Adrenal gland (tissue), 12 donors: Measurements from ENCODE around the gene CA10. TPM values are rescaled to one million over a fixed set of nuclear protein-coding genes. Genes with fewer than 3 reads are reported as not detected.

Experiments
- DNase-seq, 7 donors: peaks; one replicate each; pipeline ENCODE4 v3.0.0-alpha.2; 2019 to 2020
- H3K27ac ChIP-seq, 5 donors: fragments of 200-600 bp; sonication (generic) in 4 of 5; 1 replicate in 3 of 5; 2 replicates in 2 of 5; pipeline versions ENCODE4 v1.5.1 to v1.8.0; 2016 to 2020; ENCODE audit warnings: mild to moderate bottlenecking in 1 of 5
- H3K27me3 ChIP-seq: fragments of 200-600 bp; 2 replicates; pipeline ENCODE4 v1.8.0; 2021
- H3K36me3 ChIP-seq, 2 donors: fragments of 200-600 bp; replicated peaks in 1 of 2; 1 replicate in 1 of 2; 2 replicates in 1 of 2; pipeline versions ENCODE4 v1.5.1 to v1.8.0; 2018 to 2022
- H3K4me1 ChIP-seq, 2 donors: fragments of 200-600 bp; replicated peaks in 1 of 2; 1 replicate in 1 of 2; 2 replicates in 1 of 2; pipeline versions ENCODE4 v1.5.1 to v1.8.0; 2018 to 2021
- H3K4me3 ChIP-seq, 4 donors: fragments of 200-600 bp; sonication (generic) in 3 of 4; one replicate each; pipeline ENCODE4 v1.5.1; 2016 to 2018
- H3K9me3 ChIP-seq, 3 donors: fragments of 200-600 bp; sonication (generic) in 1 of 3; replicated peaks in 1 of 3; 1 replicate in 2 of 3; 2 replicates in 1 of 3; pipeline versions ENCODE4 v1.5.1 to v1.8.0; 2016 to 2021
- CTCF ChIP-seq, 6 experiments: fragments of 450-650 bp in 4 of 6; fragments of 200-600 bp in 2 of 6; sonication (generic) in 1 of 6; IDR thresholded peaks; 1 replicate in 5 of 6; 2 replicates in 1 of 6; pipeline versions ENCODE4 v1.5.1 to v1.8.0; 2016 to 2021; ENCODE audit warnings: antibody characterized with exemption in 6 of 6, mild to moderate bottlenecking in 2 of 6, moderate library complexity in 1 of 6
- POLR2A ChIP-seq, 2 donors: fragments of 450-650 bp; IDR thresholded peaks; one replicate each; pipeline ENCODE4 v1.6.1; 2017; ENCODE audit warnings: antibody characterized with exemption in 2 of 2, mild to moderate bottlenecking in 2 of 2, moderate library complexity in 1 of 2
- WGBS, 4 donors: extraction: QIAGEN DNeasy Blood & Tissue Kit in 2 of 4; methylation state at CpG; one replicate each; pipeline versions ENCODE4 v1.1.5 to v1.1.7; 2013 to 2017; 5-methylcytosine and 5-hydroxymethylcytosine counted together
- intact Hi-C, 2 donors: fragments of 100-400 bp; cut with DNase I; formaldehyde crosslinking; loops; one replicate each; pipeline versions ENCODE4 v1.14.1 to v1.15.0; 2022 to 2023
- polyA plus RNA-seq, 3 donors: library from polyadenylated mRNA; stranded (reverse); fragments of 200-250 nt in 2 of 3; fragments of 350-450 nt in 1 of 3; fragmentation: Illumina TruSeq in 1 of 3; extraction: RNeasy Lipid Tissue Mini Kit (QIAGEN cat#74804) in 1 of 3; gene quantifications; one replicate each; pipeline ENCODE4 v1.2.3, GENCODE V29; 2013 to 2014
- total RNA-seq, 9 donors: library from RNA; depleted of rRNA in 4 of 9; stranded (reverse); fragments of >200 nt in 4 of 9; fragments of 120-200 nt in 1 of 9; fragmentation: NEBNext Ultra II Directional in 1 of 9; extraction: Animal tissue kit (Norgen Biotek cat#: 25700) in 1 of 9; gene quantifications; one replicate each; pipeline versions ENCODE4 v1.1.0 to v1.2.4, GENCODE V29; 2013 to 2023
- donor health status: healthy with polysubstance abuse.
- donor health status: Bipolar disorder and iron deficiency.
- donor health status: DM: yes; HTN: yes; CAD: no.
- donor health status: DM: no; HTN: no; CAD: no.
- donor health status: DM: no; HTN: no; CAD: no.
- donor health status: DM: yes; HTN: yes; CAD: no.

Gene CA10
- total and polyA plus RNA-seq, 12 donors, result 0.27 to 3.1 (median 2.5) TPM; not detected in 5

GRCh38 chr17:51613255-51613654 is 545.3 kb downstream of the CA10 start:
- intact Hi-C loops, result no loop called here
- TF ChIP-seq CTCF (IDR thresholded peaks at IDR 0.05) (no peak), POLR2A (IDR thresholded peaks at IDR 0.05) (no peak)
- Histone ChIP-seq H3K27me3 (no peaks in the 10 kb centered on the region), H3K4me3 (no peak overlapping the region), H3K27ac (no peak overlapping the region), H3K36me3 (no peaks in the 10 kb centered on the region), H3K4me1 (no peaks in the 10 kb centered on the region), H3K9me3 (no peaks in the 10 kb centered on the region)
- 61 to 82% (median 76%) methylated on average over 1 of the region's 1 CpG for WGBS, 4 donors
- no peak for DNase-seq

GRCh38 chr17:51612692-51613091 is 545.8 kb downstream of the CA10 start:
- Histone ChIP-seq H3K36me3 (no peaks in the 10 kb centered on the region), H3K4me3 (no peak overlapping the region), H3K9me3 (no peaks in the 10 kb centered on the region), H3K27me3 (no peaks in the 10 kb centered on the region), H3K27ac (no peak overlapping the region), H3K4me1 (no peaks in the 10 kb centered on the region)
- WGBS, 4 donors, result 81 to 92% (median 88%) methylated on average over 3 of the region's 3 CpGs
- no peak for TF ChIP-seq CTCF (IDR thresholded peaks at IDR 0.05)
- TF ChIP-seq POLR2A (IDR thresholded peaks at IDR 0.05), result no peak
- intact Hi-C loops, result no loop called here
- DNase-seq, result no peak

- no peak overlapping the region for H3K27ac ChIP-seq
- H3K9me3 ChIP-seq, result no peaks in the 10 kb centered on the region
- no peak for TF ChIP-seq CTCF (IDR thresholded peaks at IDR 0.05)
- TF ChIP-seq POLR2A (IDR thresholded peaks at IDR 0.05), result no peak
- H3K27me3 ChIP-seq, result no peaks in the 10 kb centered on the region
- intact Hi-C loops, result no loop called here
- no peaks in the 10 kb centered on the region for H3K4me1 ChIP-seq
- no peaks in the 10 kb centered on the region for H3K36me3 ChIP-seq
- no peak overlapping the region for H3K4me3 ChIP-seq
- WGBS, 4 donors, result 66 to 92% (median 75%) methylated on average over 6 of the region's 6 CpGs
- DNase-seq, result no peak
These were observed 546.9 kb downstream of the CA10 start for GRCh38 chr17:51611585-51611984.

- DNase-seq, result no peak
- H3K27me3 ChIP-seq, result no peaks in the 10 kb centered on the region
- H3K9me3 ChIP-seq, result no peaks in the 10 kb centered on the region
- H3K4me1 ChIP-seq, result no peaks in the 10 kb centered on the region
- 65 to 74% (median 70%) methylated on average over 5 of the region's 5 CpGs for WGBS, 4 donors
- no peak for TF ChIP-seq POLR2A (IDR thresholded peaks at IDR 0.05)
- TF ChIP-seq CTCF (IDR thresholded peaks at IDR 0.05), result no peak
- no peak overlapping the region for H3K27ac ChIP-seq
- intact Hi-C loops, result no loop called here
- no peaks in the 10 kb centered on the region for H3K36me3 ChIP-seq
- H3K4me3 ChIP-seq, result no peak overlapping the region
These were observed 547.7 kb downstream of the CA10 start for GRCh38 chr17:51610834-51611233.
